Activated CD4-positive, CD25-positive, alpha-beta regulatory T cell treated with anti-CD3 and anti-CD28 coated beads, Interleukin-2, amount 50 U/mL, for 24 hours (primary cell): ENCODE data around the gene ARL3.

Experiments
- ATAC-seq, 2 donors: fragments of 150-1000 bp; cut with Tn5 transposase; one replicate each; pipeline ENCODE4 v1.10.0; 2021; ENCODE audit warnings: mild to moderate bottlenecking in 1 of 2, moderate library complexity in 1 of 2

ARL3 gene

DNA sequence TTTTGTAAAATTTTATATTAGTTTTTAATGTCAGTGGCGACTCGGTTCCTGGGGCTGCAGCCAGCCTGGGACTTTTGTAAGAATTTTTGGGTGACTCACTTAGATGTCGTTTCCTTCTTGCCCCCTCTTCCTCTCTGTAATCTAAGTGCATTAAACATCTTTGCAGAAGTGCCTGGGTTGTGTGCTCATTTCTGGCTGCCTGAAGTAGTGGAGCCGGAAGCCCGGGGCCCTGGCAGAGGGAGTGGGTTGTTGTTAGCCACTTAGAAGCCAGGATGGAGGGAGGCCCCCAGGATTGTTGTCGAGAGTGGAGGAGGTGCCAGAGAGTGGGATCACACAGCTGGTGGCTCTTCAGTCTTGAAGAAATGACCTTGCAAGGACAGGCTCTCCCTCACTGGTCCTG lies 80.9 kb downstream of the ARL3 start:
- ATAC-seq, result peak; percentile 59 to 63

DNA sequence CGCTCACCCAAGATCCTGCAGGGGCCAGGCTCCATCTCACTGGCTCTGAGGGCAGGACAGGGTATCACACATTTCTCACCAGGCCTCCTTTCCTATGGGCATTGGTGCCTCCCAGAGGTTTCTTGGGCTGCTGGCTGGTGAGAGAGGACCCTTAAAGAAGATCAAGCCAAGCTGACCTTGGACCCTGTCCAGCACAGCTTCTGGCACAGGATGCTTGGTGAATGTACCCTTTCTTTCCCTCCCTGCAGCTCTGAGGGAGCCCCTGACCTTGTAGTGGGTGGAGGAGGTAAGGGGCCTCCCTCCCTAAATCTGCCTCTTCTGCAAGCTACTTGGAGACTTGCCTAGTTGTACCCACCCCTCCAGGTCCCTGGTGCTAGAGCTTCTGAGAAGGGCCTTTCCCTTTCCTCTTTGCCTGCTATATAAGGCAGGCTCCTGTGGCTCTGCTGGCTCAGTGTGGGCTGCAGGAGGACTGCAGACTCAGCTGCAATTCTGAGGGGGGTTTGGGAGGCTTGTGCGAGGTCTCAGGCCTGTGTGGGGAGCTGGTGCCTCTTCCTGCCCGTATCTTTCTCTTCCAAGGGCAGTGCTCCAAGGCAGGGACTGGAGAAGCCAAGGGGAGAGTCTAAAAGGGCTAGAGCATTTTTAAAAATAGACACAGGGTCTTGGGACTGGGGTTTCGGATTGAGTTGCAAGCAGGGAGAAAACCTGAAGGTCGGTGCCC lies 81.6 kb downstream of the ARL3 start:
- ATAC-seq, result peak in 1 of 2 donors; percentile 25

- no peak for ATAC-seq
These were observed 82.4 kb downstream of the ARL3 start for GRCh38 chr10:102631525-102632393.

DNA sequence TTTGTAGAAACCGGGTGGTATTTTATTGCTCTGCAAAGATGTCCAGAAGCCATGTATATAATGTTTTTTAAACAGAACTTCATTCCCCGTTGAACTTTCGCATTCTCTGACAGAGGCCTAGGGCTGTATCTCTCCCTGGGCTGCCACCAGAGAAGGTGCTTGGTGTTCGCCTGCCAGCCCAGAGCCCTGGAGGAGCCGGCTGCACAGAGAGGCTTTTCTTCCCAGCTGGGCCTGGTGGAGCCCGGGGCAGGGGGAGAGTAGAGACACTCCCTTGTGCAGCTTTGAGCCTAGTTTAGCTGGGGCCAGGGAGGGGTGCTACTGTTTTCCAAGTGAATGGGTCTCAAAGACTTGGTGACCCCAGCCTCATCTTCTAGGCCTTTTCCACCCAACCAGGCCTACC lies 83.5 kb downstream of the ARL3 start:
- ATAC-seq, result no peak

- no peak for ATAC-seq
These were observed 84.3 kb downstream of the ARL3 start for GRCh38 chr10:102629661-102630614.

- ATAC-seq, result no peak
These were observed 85.7 kb downstream of the ARL3 start for GRCh38 chr10:102628451-102628911.

DNA sequence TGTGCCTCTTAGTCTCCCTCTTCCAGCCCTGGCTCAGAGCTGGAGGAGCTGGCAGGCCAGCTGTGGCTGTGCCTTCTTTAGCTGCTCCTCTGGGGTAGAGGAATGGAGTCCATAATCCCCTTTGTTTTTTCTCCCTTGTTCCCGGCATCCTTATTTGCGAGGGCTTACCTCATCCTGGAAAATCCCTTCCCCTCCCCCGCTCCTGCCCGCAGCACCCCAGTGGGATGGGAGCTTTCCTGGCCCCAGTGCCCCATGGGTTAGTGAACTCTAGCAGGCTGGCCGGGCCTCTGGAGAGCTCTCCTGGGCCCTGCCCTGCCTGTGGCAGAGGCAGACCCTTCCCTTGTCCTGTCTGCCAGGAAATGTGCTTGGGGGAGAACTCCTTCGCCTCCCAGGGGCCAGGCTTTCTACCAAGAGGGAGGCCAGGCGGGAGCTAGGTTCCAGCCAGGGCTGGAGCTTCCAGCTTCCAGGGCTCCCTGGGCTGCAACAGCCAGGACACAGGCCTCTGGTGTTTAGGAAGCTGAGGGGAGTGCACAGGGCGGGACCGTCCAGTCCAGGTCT lies 86.4 kb downstream of the ARL3 start:
- no peak for ATAC-seq

DNA sequence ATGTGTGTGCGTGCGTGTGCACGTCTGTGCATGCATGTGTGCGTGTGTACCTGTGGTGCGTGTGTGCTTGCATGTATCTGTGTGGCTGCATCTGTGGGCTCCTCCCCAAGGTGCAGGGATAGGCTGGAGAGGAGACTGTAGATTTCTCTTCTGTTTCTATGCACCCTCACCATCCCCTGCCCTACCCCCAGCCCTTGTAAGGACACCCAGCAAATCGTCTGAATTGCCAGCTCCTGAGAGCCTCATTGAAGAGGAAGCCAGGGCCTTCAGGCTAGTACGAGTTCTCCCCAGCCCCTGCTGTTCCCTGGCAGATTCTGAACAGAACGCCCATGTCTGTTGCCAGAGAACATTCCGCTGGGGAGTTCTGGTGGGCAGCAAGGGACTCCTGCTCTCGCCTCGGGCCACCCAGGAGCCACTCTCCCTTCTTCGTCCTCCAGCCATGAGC lies 86.9 kb downstream of the ARL3 start:
- ATAC-seq, result no peak

DNA sequence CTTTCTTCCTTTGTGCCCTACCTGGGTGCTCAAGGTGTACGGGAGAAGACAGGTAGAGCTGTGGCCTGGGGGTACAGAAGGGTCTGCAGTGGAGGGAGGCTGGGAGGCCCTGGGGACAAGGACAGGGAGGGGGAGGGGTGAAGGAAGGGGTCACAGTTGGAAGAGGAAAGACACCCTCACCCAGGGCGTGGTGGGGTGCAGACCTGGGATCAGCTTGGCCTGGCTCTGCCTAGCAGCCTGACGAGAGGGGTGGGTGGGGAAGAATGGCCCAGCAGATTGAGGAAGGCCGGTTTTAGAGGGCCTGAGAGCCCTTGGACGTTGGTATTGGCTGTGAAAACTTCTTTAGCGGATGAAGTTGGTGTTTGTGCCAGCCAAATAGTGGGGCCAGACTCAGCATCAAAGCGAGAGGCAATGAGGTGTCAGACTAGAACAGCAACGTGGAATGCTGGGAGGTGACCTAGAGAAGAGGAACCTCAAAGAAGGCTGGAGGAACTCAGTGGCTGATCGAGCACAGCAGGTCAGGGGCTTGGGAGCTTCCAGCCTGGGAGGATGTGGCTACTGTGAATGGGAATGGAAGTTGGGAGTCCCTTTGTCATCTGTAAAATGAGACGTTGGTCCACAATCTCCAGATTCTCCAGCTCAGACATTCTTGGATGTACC lies 88.0 kb downstream of the ARL3 start:
- ATAC-seq, result no peak

- ATAC-seq, result no peak
These were observed 89.2 kb downstream of the ARL3 start for GRCh38 chr10:102624751-102625645.

GRCh38 chr10:102624094-102624493 lies 90.1 kb downstream of the ARL3 start:
- ATAC-seq, result no peak
